ES-I3 (cell line): ENCODE results near the gene STARD7.

Experiments used
- H3K36me3 ChIP-seq: 2 replicates; pipeline ENCODE4 v1.6.1; 2013; ENCODE audit warnings: mild to moderate bottlenecking, low read length, control low read depth, moderate library complexity; ENCODE audit not compliant: insufficient read depth
- H3K4me1 ChIP-seq: 2 replicates; pipeline ENCODE4 v1.6.1; 2013; ENCODE audit warnings: mild to moderate bottlenecking, control low read depth, low read length; ENCODE audit not compliant: insufficient read depth
- H3K9ac ChIP-seq: 2 replicates; pipeline ENCODE4 v1.6.1; 2013; ENCODE audit warnings: low read depth, mild to moderate bottlenecking, low read length, moderate library complexity
- H3K9me3 ChIP-seq: 2 replicates; pipeline ENCODE4 v1.6.1; 2013; ENCODE audit warnings: mild to moderate bottlenecking, low read length, moderate library complexity; ENCODE audit not compliant: control insufficient read depth, insufficient read depth

Gene STARD7

DNA sequence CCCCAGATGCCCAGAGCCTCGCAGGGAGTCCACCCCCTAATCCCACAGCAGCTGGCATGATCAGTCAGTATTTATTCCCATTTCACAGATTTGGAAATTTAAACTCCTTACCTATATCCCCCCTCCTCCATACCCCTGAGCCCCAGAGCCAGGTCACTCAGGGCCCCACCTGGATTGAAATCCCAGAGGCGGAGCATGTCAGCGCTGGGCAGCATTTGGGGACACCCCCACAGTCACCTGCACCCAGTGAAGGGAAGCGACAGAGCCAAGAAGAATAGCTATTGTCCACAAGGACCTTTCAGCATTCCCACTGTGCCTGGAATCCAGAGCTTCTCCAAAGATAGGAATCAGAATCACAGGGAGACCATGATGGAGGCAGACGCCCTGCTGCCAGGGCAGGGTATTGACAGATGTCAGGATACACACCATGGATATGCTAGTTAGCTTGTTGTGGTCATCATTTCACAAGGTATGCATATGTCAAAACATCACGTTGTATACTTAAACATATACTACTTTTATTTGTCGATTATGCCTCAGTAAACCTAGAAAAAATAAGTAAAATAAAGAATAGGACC is 69.4 kb downstream of the STARD7 start:
- H3K36me3 ChIP-seq, result no peaks in the 10 kb centered on the region
- H3K4me1 ChIP-seq, result peaks cover 3% of the 10 kb centered on the region; the same call in 1 of the 2 replicates
- no peaks in the 10 kb centered on the region for H3K9me3 ChIP-seq
- no peak overlapping the region for H3K9ac ChIP-seq

DNA sequence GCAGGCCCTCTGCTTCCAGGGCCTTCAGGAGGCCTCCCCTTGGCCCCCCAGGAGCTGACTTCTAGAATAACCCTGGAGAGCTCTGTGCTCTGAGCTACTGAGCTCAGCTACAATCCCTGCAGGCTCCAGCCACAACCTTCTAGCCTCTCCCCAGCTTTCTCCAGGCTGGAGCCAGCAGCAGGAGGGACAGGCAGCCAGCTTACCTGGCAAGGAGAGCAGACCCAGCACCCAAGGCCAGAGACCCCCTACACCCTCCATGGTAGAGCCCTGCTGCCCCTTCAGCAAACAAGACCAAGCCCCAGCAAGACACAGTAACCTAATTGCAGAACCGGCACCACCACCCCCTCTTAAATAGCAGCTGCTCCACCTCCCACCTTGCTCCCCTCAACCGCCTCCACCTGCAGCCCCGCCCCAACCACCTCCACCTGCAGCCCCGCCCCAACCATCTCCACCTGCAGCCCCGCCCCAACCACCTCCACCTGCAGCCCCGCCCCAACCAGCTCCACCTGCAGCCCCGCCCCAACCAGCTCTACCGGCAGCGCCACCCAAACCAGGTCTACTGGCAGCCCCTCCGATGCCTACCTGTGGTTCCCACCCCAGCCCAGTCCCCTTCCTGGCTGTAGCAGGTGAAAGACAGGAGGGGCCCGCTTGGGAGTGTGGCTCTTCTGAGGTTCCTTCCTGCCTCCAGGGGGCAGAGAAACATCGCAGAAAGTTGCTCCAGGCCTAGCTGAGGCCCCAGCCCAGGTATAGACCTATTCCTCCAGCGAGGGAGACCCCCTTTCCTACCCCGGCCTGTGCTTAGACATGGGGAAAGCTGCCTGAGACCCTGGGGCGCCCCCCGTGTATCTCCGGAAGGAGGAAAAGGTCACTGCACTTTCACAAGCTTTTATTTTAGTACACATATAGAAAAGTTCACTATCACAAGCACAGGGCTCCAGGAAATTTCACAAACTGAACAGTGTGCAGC is 70.2 kb downstream of the STARD7 start, which contains the start of gene ASTL:
Gene ASTL (minus strand): TSS at position 324 of the 967 bp plus-strand sequence. CDS start 66 bp downstream, at position 258.
- Histone ChIP-seq H3K9ac (no peak within 1 kb of the TSS; the same call in 1 of the 2 replicates), H3K4me1 (0 out of 2 replicates have a peak, but pooled peaks cover 3% of the 10 kb centered on the region), H3K36me3 (no peaks in the 10 kb centered on the region), H3K9me3 (no peaks in the 10 kb centered on the region)

DNA sequence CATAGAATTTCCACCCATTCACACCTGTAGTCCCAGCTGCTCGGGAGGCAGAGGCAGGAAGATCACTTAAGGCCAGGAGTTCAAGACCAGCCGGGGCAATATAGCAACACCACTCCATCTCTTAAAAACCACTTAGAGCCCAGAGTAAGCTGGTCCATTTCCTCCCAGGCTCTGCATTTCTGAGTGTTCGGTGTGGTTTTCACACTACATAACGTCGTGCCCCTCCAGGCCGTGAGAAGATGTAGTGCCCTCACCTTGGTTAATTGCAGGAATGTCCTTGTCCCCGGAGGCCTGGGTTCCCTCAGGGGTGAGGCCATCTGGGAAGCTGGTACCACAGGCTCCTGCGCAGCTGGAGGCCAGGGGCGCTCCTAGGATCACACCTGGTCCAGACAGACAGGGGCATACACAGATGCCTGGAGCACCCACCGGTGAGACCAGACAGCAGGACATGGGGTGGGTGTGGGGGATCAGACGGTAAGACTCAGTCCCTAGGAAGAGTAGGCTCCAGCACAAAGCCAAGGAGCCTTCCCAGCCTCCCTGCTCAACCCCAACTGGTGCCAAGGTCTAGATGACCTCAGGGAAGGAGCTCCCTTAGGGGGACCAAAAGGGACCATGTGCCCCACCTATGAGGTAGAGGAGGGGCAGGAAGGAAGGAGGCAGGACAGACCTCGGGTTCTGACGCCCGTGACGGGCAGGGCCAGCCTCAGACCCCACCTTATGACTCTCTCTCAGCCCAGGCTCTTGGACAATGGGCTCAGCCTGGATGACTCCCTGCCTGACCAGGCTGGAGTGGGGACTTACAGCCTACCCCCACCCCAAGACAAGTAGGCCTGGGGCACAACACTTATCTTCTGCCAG is 71.1 kb downstream of the STARD7 start:
- Histone ChIP-seq H3K36me3 (no peaks in the 10 kb centered on the region), H3K9me3 (no peaks in the 10 kb centered on the region), H3K9ac (no peak overlapping the region), H3K4me1 (0 out of 2 replicates have a peak, but pooled peaks cover 3% of the 10 kb centered on the region)

DNA sequence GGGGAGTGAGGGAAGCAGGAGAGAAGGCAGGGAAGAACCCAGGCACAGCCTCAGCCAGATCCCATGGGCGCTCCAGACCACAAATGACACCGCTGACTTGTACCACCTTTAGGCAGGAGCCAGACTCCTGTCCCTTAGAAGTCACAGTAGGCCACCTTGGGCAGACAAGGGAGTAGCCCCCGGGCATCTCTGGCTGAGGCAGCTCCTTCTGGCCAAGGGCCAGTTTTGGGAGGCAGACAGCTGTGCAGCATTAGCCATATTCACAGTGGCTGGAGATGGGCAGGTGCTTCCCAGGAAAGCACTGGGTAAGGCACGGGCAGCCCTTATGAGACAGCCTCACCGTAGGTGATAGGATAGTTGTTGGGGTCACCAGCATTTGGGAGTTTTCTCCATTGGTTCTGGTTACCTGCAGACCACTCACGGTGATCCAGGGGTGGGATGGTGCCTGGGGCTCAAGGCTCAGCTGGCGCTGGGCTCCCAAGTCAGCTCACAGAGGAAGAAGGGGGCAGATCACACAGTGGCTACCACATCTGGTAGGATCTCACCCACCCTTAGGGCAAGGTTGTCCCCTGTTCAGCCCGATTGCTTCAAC is 72.4 kb downstream of the STARD7 start:
- Histone ChIP-seq H3K36me3 (no peaks in the 10 kb centered on the region), H3K4me1 (0 out of 2 replicates have a peak, but pooled peaks cover 3% of the 10 kb centered on the region), H3K9ac (no peak overlapping the region), H3K9me3 (no peaks in the 10 kb centered on the region)

DNA sequence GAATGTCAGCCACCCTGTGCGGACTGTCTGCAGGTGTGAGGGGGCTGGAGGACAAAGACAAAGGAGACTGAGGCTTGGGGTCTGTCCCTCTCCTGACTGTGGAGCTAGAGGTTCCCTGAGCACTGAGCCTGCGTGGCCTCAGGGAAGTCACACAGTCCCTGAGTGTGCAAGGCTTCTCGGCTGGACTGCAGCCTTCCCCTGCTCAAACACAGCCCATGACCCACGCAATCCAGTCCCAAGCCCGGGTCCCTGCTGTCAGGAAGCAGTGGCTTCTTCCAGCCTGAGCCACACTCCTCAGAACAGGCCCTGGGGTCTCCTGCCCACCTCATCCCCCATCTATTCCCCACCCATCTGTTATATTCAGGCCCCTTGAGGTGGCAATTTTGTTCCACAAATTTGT is 73.0 kb downstream of the STARD7 start:
- H3K9ac ChIP-seq, result no peak overlapping the region
- H3K36me3 ChIP-seq, result no peaks in the 10 kb centered on the region
- H3K4me1 ChIP-seq, result 0 out of 2 replicates have a peak, but pooled peaks cover 3% of the 10 kb centered on the region
- no peaks in the 10 kb centered on the region for H3K9me3 ChIP-seq

DNA sequence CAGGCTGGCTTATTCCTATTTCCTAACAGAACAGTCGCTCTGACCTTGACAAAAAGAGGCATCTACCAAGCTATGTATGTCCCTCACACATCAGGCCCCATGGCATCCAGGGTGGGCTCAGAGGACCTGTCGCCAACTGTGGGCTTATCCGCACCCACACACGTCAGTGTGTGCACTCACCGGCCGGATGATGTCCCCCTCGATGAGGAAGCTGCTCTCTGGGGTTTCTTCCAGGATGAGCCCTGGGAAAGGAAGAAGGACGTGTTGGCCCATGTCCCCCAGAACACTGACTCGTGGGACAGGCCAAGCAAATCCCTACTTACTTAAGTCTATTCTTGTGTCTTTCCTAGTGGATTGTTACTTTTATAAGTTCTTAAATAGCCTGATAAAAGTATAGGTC is 73.5 kb downstream of the STARD7 start:
- Histone ChIP-seq H3K36me3 (no peaks in the 10 kb centered on the region), H3K9me3 (no peaks in the 10 kb centered on the region), H3K4me1 (0 out of 2 replicates have a peak, but pooled peaks cover 3% of the 10 kb centered on the region), H3K9ac (no peak overlapping the region)
